ENCODE data around the gene SMIM31.

SMIM31 gene

GRCh38 chr4:164753873-164754488 is at the start of gene SMIM31:
Gene SMIM31, plus strand, starts transcription at chr4:164754131. Its CDS starts 16,313 bp downstream, at chr4:164770444.
- no peak for DNase-seq

GRCh38 chr4:164706675-164707074 is 47.3 kb upstream of the SMIM31 start:
- DNase-seq: no peak

- DNase-seq: no peak
These were observed 37.0 kb upstream of the SMIM31 start for GRCh38 chr4:164716901-164717300.

GRCh38 chr4:164718827-164719226 is 35.1 kb upstream of the SMIM31 start:
- DNase-seq: no peak

GRCh38 chr4:164725066-164725465 is 28.9 kb upstream of the SMIM31 start:
- no peak for DNase-seq

- no peak for DNase-seq
These were observed 23.1 kb upstream of the SMIM31 start for GRCh38 chr4:164730705-164731393.

GRCh38 chr4:164731827-164732474 is 22.0 kb upstream of the SMIM31 start:
- peak in 1 of 2 experiments; percentile 23 for DNase-seq

GRCh38 chr4:164734484-164734883 is 19.4 kb upstream of the SMIM31 start:
- DNase-seq: no peak

- peak in 1 of 2 experiments; percentile 10 for DNase-seq
These were observed 5.6 kb upstream of the SMIM31 start for GRCh38 chr4:164748375-164748774.

- DNase-seq: no peak
These were observed 1.5 kb downstream of the SMIM31 start for GRCh38 chr4:164755432-164755831.

- DNase-seq: no peak
These were observed 2.8 kb downstream of the SMIM31 start for GRCh38 chr4:164756686-164757085.

GRCh38 chr4:164761241-164761640 is 7.3 kb downstream of the SMIM31 start:
- DNase-seq: no peak

- DNase-seq: no peak
These were observed 7.9 kb downstream of the SMIM31 start for GRCh38 chr4:164761746-164762275.

GRCh38 chr4:164765096-164765495 is 11.2 kb downstream of the SMIM31 start:
- DNase-seq: no peak

- DNase-seq: no peak
These were observed 11.9 kb downstream of the SMIM31 start for GRCh38 chr4:164765833-164766232.

- no peak for DNase-seq
These were observed 14.6 kb downstream of the SMIM31 start for GRCh38 chr4:164768516-164768915.

GRCh38 chr4:164770010-164770724 is 16.2 kb downstream of the SMIM31 start:
- no peak for DNase-seq

GRCh38 chr4:164771088-164771487 is 17.2 kb downstream of the SMIM31 start:
- no peak for DNase-seq

GRCh38 chr4:164772076-164772475 is 18.1 kb downstream of the SMIM31 start:
- no peak for DNase-seq

GRCh38 chr4:164779080-164779479 is 25.1 kb downstream of the SMIM31 start:
- no peak for DNase-seq

- peak; percentile 2 to 24 for DNase-seq
These were observed 25.9 kb downstream of the SMIM31 start for GRCh38 chr4:164779811-164780216.

- DNase-seq: no peak
These were observed 26.9 kb downstream of the SMIM31 start for GRCh38 chr4:164780839-164781238.

- no peak for DNase-seq
These were observed 30.0 kb downstream of the SMIM31 start for GRCh38 chr4:164783976-164784375.
